Calu3 (cell line): ENCODE measurements around the gene TCAP. TPM values are rescaled to one million over a fixed set of nuclear protein-coding genes. Genes with fewer than 3 reads are reported as not detected.
A peak's percentile ranks its signal among the peaks of the same experiment; 100 is the strongest.

Experiments
- BruUV-seq: library from RNA; stranded (reverse); fragments of 400-500 nt; replicated peaks from 2 replicates; lab custom pipeline; 2021; lab: Mats Ljungman, UMichigan
- CTCF ChIA-PET: fragments of 300-600 bp; sonication (Branson Sonifier 250); formaldehyde crosslinking; loops from one replicate; lab custom pipeline; 2022; ENCODE audit warnings: antibody characterized with exemption; lab: Charles Lee
- DNase-seq: peaks from one replicate; pipeline ENCODE4 v3.0.0; 2022
- H3K27ac Mint-ChIP-seq: one replicate; pipeline ENCODE4 v1.8.0; 2022; ENCODE audit warnings: mixed read lengths; ENCODE audit not compliant: unreplicated experiment
- H3K27me3 Mint-ChIP-seq: one replicate; pipeline ENCODE4 v1.8.0; 2022; ENCODE audit warnings: mixed read lengths; ENCODE audit not compliant: unreplicated experiment
- H3K36me3 Mint-ChIP-seq: one replicate; pipeline ENCODE4 v1.8.0; 2022; ENCODE audit warnings: mild to moderate bottlenecking, moderate library complexity, mixed read lengths; ENCODE audit not compliant: insufficient read depth, unreplicated experiment
- H3K4me1 Mint-ChIP-seq: one replicate; pipeline ENCODE4 v1.8.0; 2022; ENCODE audit warnings: mild to moderate bottlenecking, low read depth, mixed read lengths; ENCODE audit not compliant: unreplicated experiment
- H3K4me3 Mint-ChIP-seq: one replicate; pipeline ENCODE4 v1.8.0; 2022; ENCODE audit warnings: mild to moderate bottlenecking, low read depth, moderate library complexity, mixed read lengths; ENCODE audit not compliant: unreplicated experiment
- H3K9me3 Mint-ChIP-seq: one replicate; pipeline ENCODE4 v1.8.0; 2022; ENCODE audit warnings: low read depth, mixed read lengths; ENCODE audit not compliant: unreplicated experiment
- intact Hi-C: fragments of 100-400 bp; cut with micrococcal nuclease; formaldehyde crosslinking; loops from one replicate; pipeline ENCODE4 v1.10.0; 2022; ENCODE audit not compliant: unreplicated experiment
- total RNA-seq: library from RNA; stranded (reverse); gene quantifications from 2 replicates; pipeline ENCODE4 v1.2.3, GENCODE V29; 2022
- TF ChIP-seq, protein P1 (sequence below): fragments of 200-600 bp; IDR thresholded peaks from one replicate; pipeline ENCODE4 v1.8.0; 2022; ENCODE audit warnings: antibody characterized with exemption; ENCODE audit not compliant: unreplicated experiment

Gene TCAP
- total RNA-seq, 1 experiment from 2014 or later: 51.5 TPM

DNA sequence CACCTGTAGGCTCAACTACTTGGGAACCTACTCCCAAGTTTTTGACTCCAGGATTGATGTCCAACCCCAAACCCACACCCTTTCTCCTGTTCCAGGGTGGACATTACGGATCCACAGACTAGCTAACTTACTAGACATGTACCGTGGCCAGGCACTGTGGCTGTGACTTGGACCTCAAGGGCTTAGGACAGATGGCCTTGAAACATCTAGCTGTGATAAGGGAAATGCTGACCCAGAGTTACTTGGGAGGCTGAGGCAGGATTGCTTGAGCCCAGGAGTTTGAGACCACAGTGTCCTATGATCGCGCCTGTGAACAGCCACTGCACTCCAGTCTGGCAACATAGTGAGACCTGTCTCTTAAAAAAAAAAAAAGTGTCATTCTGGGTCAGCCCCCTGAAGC is 24.1 kb upstream of the TCAP start:
- Mint-ChIP-seq H3K27me3 (no peaks in the 10 kb centered on the region), H3K36me3 (peaks cover 44% of the 10 kb centered on the region), H3K4me3 (no peak overlapping the region), H3K4me1 (peaks cover 78% of the 10 kb centered on the region), H3K9me3 (no peaks in the 10 kb centered on the region), H3K27ac (no peak overlapping the region)
- CTCF ChIA-PET: interaction anchor here (0.6 to 161.2 kb wide), 14 partner anchors 20 to 1025 kb away, joined by 3 to 42089 read pairs (median 18); partner anchors contain the start of genes ERBB2, GRB7, GSDMA and GSDMB
- intact Hi-C loops: no loop called here
- TF ChIP-seq, protein P1, sequence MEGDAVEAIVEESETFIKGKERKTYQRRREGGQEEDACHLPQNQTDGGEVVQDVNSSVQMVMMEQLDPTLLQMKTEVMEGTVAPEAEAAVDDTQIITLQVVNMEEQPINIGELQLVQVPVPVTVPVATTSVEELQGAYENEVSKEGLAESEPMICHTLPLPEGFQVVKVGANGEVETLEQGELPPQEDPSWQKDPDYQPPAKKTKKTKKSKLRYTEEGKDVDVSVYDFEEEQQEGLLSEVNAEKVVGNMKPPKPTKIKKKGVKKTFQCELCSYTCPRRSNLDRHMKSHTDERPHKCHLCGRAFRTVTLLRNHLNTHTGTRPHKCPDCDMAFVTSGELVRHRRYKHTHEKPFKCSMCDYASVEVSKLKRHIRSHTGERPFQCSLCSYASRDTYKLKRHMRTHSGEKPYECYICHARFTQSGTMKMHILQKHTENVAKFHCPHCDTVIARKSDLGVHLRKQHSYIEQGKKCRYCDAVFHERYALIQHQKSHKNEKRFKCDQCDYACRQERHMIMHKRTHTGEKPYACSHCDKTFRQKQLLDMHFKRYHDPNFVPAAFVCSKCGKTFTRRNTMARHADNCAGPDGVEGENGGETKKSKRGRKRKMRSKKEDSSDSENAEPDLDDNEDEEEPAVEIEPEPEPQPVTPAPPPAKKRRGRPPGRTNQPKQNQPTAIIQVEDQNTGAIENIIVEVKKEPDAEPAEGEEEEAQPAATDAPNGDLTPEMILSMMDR: no peak
- no peak for DNase-seq
- no TSS peak for BruUV-seq

DNA sequence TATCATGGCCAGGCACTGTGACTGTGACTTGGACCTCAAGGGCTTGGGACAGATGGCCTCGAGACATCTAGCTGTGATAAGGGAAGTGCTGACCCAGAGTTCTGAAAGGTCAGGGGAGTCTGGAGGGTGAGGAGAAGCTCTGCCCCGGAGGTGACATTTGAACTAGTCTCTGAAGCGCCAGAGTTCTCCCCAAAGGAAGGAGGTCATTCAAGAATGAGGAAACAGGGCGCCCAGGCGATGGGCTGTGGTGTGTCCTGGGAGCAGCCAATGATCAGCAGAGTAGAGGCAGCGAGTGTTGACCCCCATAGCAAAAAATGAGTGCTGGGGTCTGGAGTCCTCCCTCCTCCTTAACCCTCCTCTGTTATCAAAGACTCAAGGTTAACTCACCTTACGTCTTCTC is 23.3 kb upstream of the TCAP start:
- H3K9me3 Mint-ChIP-seq: no peaks in the 10 kb centered on the region
- CTCF ChIA-PET: interaction anchor here (0.5 to 161.2 kb wide), 16 partner anchors 21 to 926 kb away, joined by 3 to 42089 read pairs (median 6); partner anchors contain the start of genes ERBB2, GRB7, GSDMA and GSDMB
- H3K27ac Mint-ChIP-seq: no peak overlapping the region
- no peak overlapping the region for H3K4me3 Mint-ChIP-seq
- intact Hi-C loops: no loop called here
- H3K27me3 Mint-ChIP-seq: no peaks in the 10 kb centered on the region
- no TSS peak for BruUV-seq
- peak; percentile 77 for DNase-seq
- peaks cover 37% of the 10 kb centered on the region for H3K36me3 Mint-ChIP-seq
- TF ChIP-seq, protein P1: no peak
- H3K4me1 Mint-ChIP-seq: peaks cover 72% of the 10 kb centered on the region

DNA sequence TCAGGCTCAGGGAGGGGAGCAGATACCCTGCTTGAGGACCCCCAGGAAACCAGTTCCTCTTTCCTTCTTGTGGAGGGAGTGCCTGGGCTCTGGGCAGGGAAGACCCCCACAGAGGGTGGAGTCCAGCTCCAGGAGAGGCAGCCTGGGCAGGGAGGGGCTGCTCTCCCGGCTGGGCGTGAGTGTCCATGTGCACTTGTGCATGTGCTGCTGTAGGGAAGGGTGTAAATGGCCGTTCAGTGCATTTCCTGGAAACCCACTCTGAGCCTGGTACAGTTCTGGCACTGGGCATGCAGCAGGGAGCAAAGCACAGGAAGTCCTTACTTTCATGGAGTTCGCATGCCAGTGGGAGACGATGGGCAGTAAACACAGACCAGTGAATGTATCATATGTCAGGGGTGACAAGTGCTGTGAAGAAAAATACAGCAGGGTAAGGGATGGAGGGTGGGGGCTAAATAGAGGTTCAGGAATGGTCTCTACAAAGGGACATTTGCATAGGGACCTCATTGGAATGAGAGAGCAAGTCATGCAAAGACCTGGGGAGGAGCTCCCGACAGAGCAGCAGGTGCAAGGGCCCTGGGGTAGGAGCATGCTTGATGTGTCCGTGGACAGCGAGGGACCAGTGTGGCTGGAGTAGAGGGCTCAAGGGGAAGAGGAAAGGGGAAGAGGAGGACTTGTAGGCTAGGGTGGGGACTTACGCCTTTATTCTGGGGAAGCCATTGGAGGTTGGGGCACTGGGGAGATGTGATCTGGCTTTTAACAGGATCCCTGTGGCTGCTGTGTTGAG is 22.7 kb upstream of the TCAP start:
- intact Hi-C loops: no loop called here
- H3K27me3 Mint-ChIP-seq: no peaks in the 10 kb centered on the region
- no peak overlapping the region for H3K4me3 Mint-ChIP-seq
- no peak overlapping the region for H3K27ac Mint-ChIP-seq
- H3K4me1 Mint-ChIP-seq: peaks cover 70% of the 10 kb centered on the region
- CTCF ChIA-PET: interaction anchor here (0.5 to 161.2 kb wide), 14 partner anchors 22 to 442 kb away, joined by 3 to 42089 read pairs (median 16); partner anchors contain the start of genes ERBB2, GRB7, GSDMA and GSDMB
- no TSS peak for BruUV-seq
- TF ChIP-seq, protein P1: no peak
- peaks cover 31% of the 10 kb centered on the region for H3K36me3 Mint-ChIP-seq
- no peaks in the 10 kb centered on the region for H3K9me3 Mint-ChIP-seq
- peak; percentile 76 for DNase-seq

DNA sequence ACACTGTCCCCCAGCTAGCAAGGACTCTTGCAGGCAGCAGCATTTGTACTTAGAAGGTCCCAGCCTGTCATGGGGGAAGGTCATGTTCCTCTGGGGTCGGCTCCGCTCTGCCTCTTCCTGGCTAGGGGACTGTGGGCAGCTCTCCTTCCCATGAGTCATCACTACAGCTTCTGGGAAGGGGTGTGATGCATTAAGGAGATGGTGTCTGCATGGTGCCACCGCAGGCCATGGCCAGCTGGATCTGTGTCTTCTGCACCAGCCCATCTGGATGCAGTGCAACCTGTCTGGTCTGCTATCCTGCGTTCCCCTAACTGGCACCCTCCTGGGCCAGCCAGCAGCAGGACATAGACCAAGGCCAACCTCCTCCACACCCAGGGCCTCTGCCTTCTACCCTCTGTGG is 21.9 kb upstream of the TCAP start:
- Mint-ChIP-seq H3K36me3 (peaks cover 23% of the 10 kb centered on the region), H3K4me3 (no peak overlapping the region), H3K9me3 (no peaks in the 10 kb centered on the region), H3K4me1 (peaks cover 62% of the 10 kb centered on the region), H3K27me3 (no peaks in the 10 kb centered on the region), H3K27ac (no peak overlapping the region)
- intact Hi-C loops: no loop called here
- no TSS peak for BruUV-seq
- DNase-seq: no peak
- CTCF ChIA-PET: interaction anchor here (0.5 to 161.2 kb wide), 21 partner anchors 23 to 1020 kb away, joined by 3 to 42089 read pairs (median 5); partner anchors contain the start of genes CSF3, ERBB2, GRB7 and GSDMA
- TF ChIP-seq, protein P1: no peak
